NT2/D1 (cell line): ENCODE data around the gene ARID1B.

Experiments
- DNase-seq: peaks from one replicate; pipeline ENCODE4 v3.0.0-alpha.2; 2011; ENCODE audit warnings: low read depth, low spot score
- H3K27me3 ChIP-seq: 2 replicates; pipeline ENCODE4 v1.6.0; 2011; ENCODE audit warnings: mild to moderate bottlenecking; ENCODE audit not compliant: insufficient read length, insufficient read depth
- H3K36me3 ChIP-seq: 2 replicates; pipeline ENCODE4 v1.6.1; 2011; ENCODE audit warnings: mild to moderate bottlenecking, low read length, mixed read lengths; ENCODE audit not compliant: insufficient read depth, insufficient read length
- H3K4me1 ChIP-seq: 2 replicates; pipeline ENCODE4 v1.5.1; 2011; ENCODE audit not compliant: insufficient read depth, insufficient read length
- H3K4me3 ChIP-seq: 2 replicates; pipeline ENCODE4 v1.5.1; 2011; ENCODE audit warnings: low read depth; ENCODE audit not compliant: insufficient read length
- H3K9ac ChIP-seq: 2 replicates; pipeline ENCODE4 v1.6.0; 2011; ENCODE audit warnings: low read depth; ENCODE audit not compliant: insufficient read length
- H3K9me3 ChIP-seq: 2 replicates; pipeline ENCODE4 v1.5.1; 2011; ENCODE audit warnings: mild to moderate bottlenecking, low read length; ENCODE audit not compliant: insufficient read depth
- SUZ12 ChIP-seq: IDR thresholded peaks from 2 replicates; pipeline ENCODE4 v1.6.1; 2011; ENCODE audit not compliant: insufficient read length, insufficient read depth; ENCODE audit errors: extremely low read depth
- YY1 ChIP-seq: IDR thresholded peaks from 2 replicates; pipeline ENCODE4 v1.6.1; 2011; ENCODE audit not compliant: insufficient read length, insufficient read depth
- ZNF274 ChIP-seq: IDR thresholded peaks from 2 replicates; pipeline ENCODE4 v1.6.1; 2011; ENCODE audit warnings: mild to moderate bottlenecking, low read depth, low read length

The ARID1B gene

DNA sequence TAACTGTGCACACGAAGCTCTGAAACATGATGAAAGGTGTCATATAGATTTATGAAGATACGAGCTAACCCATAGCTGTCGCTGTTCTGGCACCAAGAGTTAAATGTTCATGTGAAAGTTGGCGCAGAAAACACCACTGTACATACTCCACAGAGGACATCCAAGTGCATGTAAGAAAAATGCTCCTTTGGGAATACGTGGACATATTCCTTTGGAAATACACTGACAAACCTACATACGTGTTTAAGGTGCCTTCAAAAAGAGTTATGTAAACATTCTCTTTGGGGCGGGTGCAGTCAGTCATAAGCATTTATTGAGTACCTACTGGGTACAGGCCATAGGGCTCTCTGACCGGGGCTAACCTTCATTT is 723 bp upstream of the ARID1B start:
- H3K4me1 ChIP-seq: no peaks in the 10 kb centered on the region
- H3K36me3 ChIP-seq: no peaks in the 10 kb centered on the region
- TF ChIP-seq YY1 (no peak), SUZ12 (no peak), ZNF274 (no peak)
- peak overlapping the region; percentile 54 for H3K4me3 ChIP-seq
- no peaks in the 10 kb centered on the region for H3K9me3 ChIP-seq
- no peak for DNase-seq
- H3K27me3 ChIP-seq: no peaks in the 10 kb centered on the region
- H3K9ac ChIP-seq: peak overlapping the region; percentile 89

DNA sequence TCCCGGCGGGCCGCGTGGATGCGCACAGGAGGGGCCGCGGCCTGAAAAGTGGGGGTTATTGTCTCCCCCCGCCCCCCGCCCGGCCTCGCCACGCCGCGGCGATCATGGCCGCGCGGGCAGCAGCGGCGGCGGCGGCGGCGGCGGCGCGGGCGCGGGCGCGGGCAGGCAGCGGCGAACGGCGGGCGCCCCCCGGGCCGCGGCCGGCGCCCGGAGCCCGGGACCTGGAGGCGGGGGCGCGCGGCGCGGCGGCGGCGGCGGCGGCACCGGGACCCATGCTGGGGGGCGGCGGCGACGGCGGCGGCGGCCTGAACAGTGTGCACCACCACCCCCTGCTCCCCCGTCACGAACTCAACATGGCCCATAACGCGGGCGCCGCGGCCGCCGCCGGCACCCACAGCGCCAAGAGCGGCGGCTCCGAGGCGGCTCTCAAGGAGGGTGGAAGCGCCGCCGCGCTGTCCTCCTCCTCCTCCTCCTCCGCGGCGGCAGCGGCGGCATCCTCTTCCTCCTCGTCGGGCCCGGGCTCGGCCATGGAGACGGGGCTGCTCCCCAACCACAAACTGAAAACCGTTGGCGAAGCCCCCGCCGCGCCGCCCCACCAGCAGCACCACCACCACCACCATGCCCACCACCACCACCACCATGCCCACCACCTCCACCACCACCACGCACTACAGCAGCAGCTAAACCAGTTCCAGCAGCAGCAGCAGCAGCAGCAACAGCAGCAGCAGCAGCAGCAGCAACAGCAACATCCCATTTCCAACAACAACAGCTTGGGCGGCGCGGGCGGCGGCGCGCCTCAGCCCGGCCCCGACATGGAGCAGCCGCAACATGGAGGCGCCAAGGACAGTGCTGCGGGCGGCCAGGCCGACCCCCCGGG is 637 bp downstream of the ARID1B start:
- Histone ChIP-seq H3K36me3 (no peaks in the 10 kb centered on the region), H3K4me1 (no peaks in the 10 kb centered on the region), H3K4me3 (peak overlapping the region; percentile 67), H3K9ac (peak overlapping the region; percentile 90), H3K9me3 (no peaks in the 10 kb centered on the region), H3K27me3 (no peaks in the 10 kb centered on the region)
- TF ChIP-seq ZNF274 (no peak), YY1 (no peak), SUZ12 (no peak)
- DNase-seq: no peak

DNA sequence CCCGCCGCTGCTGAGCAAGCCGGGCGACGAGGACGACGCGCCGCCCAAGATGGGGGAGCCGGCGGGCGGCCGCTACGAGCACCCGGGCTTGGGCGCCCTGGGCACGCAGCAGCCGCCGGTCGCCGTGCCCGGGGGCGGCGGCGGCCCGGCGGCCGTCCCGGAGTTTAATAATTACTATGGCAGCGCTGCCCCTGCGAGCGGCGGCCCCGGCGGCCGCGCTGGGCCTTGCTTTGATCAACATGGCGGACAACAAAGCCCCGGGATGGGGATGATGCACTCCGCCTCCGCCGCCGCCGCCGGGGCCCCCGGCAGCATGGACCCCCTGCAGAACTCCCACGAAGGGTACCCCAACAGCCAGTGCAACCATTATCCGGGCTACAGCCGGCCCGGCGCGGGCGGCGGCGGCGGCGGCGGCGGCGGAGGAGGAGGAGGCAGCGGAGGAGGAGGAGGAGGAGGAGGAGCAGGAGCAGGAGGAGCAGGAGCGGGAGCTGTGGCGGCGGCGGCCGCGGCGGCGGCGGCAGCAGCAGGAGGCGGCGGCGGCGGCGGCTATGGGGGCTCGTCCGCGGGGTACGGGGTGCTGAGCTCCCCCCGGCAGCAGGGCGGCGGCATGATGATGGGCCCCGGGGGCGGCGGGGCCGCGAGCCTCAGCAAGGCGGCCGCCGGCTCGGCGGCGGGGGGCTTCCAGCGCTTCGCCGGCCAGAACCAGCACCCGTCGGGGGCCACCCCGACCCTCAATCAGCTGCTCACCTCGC is 1.5 kb downstream of the ARID1B start:
- Histone ChIP-seq H3K36me3 (no peaks in the 10 kb centered on the region), H3K9ac (peak overlapping the region; percentile 90), H3K9me3 (no peaks in the 10 kb centered on the region), H3K4me1 (no peaks in the 10 kb centered on the region), H3K27me3 (no peaks in the 10 kb centered on the region), H3K4me3 (peak overlapping the region; percentile 67)
- TF ChIP-seq YY1: no peak
- no peak for TF ChIP-seq ZNF274
- TF ChIP-seq SUZ12: no peak
- DNase-seq: no peak

DNA sequence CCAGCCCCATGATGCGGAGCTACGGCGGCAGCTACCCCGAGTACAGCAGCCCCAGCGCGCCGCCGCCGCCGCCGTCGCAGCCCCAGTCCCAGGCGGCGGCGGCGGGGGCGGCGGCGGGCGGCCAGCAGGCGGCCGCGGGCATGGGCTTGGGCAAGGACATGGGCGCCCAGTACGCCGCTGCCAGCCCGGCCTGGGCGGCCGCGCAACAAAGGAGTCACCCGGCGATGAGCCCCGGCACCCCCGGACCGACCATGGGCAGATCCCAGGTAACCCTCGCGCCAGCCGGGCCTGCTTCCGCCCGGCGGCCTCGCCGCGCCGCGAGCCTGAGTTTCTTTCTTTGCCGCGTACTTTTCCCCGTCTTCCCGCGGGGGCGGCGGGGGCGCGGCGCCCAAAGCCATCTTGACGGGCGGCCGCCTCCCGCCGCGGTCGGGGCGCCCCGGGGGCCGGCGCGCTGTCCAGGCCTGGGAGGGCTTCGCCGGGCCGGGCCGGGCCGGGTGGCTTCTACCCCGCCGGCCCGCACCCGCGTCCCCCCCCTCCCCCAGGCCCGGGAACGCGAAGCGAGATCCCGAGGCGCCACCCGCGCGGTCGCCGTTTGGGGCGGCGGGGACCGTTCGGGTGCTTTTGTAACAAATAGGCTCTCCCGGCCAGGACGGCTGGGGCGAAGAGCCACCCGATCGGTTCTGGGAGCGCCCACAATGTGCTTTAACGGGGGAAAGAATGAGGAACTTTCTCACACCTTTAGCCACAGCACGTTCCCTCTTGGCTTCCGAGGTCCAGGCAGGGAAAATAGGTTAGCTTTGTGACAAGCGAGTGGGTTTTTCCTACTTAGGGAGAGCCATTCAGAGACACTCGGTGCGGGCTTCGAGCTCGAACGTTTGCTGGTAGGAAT is 2.3 kb downstream of the ARID1B start:
- H3K4me3 ChIP-seq: peak overlapping the region; percentile 67
- TF ChIP-seq ZNF274 (no peak), YY1 (no peak), SUZ12 (no peak)
- no peaks in the 10 kb centered on the region for H3K9me3 ChIP-seq
- no peaks in the 10 kb centered on the region for H3K4me1 ChIP-seq
- no peaks in the 10 kb centered on the region for H3K27me3 ChIP-seq
- peak overlapping the region; percentile 85 for H3K9ac ChIP-seq
- no peak for DNase-seq
- H3K36me3 ChIP-seq: peaks cover 2% of the 10 kb centered on the region

DNA sequence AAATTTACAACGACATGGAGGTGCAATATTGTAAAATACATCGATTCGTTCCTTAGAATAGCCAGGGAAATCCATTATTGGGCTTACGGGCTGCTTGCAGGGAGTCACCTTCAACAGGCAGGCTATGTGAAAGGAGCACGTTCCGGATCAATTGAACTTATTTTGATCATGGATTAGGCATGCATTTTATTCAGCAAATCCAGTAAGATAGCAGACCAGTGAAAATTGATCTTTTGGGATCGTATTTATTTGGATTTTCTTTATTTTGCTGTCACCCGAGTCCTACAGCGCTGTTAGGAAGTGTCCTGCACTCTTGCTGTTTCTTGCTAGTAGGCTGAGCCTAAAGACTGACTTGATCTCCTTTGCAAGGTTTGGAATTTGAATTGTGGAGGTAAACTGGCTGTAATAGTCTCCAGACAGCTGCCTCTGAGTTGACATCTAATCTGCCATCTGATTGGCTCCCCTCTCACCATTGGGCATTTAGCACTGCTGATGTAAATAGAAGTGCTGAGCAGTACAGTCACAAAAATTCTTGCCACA is 3.0 kb downstream of the ARID1B start:
- no peaks in the 10 kb centered on the region for H3K9me3 ChIP-seq
- H3K4me1 ChIP-seq: no peaks in the 10 kb centered on the region
- TF ChIP-seq ZNF274: no peak
- no peak for TF ChIP-seq YY1
- TF ChIP-seq SUZ12: no peak
- peak overlapping the region; percentile 67 for H3K4me3 ChIP-seq
- peaks cover 4% of the 10 kb centered on the region for H3K36me3 ChIP-seq
- DNase-seq: no peak
- no peaks in the 10 kb centered on the region for H3K27me3 ChIP-seq
- H3K9ac ChIP-seq: peak overlapping the region; percentile 85

DNA sequence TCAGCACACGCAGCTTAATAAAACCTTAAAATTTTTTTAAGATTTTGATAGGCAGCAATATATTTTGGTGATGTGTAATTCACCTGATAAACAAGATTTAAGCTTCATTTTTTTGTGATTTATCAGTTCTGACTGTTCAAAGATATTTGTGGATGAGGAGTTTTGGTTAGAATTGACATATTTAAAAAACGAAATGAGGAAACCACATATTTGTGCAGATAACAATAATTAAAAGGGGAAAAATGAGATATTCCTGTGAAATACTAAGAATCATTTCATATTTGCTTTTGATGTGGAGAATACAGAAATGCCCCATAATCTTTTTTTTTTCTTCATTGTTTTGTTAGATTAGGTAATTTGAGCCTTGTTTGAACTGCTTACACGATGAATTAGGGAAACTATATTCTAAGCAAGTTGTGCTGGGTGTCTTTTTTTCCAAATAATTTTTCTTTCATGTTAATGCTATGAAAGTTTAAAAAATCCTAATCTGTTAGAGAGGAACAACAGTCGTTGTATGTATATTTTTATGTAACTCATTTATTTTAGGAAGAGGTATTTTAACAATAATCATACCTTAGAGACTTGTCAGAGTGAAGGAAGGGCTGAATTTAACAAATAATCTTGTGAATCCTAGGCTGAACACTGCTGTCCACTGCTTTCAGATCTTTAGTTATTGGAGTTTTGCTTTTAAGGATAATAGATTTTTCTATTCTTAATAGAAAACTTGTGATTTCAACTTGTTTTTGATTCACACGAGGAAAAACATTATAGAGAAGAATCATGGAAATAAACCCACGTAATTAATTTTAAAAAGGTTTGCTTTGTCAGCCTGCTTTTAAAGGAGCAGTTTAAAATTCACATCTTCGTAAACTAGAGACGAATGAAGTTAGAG is 4.0 kb downstream of the ARID1B start:
- DNase-seq: no peak
- Histone ChIP-seq H3K36me3 (peaks cover 8% of the 10 kb centered on the region), H3K27me3 (no peaks in the 10 kb centered on the region), H3K4me3 (no peak overlapping the region), H3K9me3 (no peaks in the 10 kb centered on the region), H3K4me1 (no peaks in the 10 kb centered on the region), H3K9ac (no peak overlapping the region)
- TF ChIP-seq ZNF274 (no peak), SUZ12 (no peak), YY1 (no peak)
